A673 (cell line): ENCODE data around the gene CCDC40. TPM values are rescaled to one million over a fixed set of nuclear protein-coding genes. Genes with fewer than 3 reads are reported as not detected.

ENCODE experiments used
- BruUV-seq: library from RNA; stranded (reverse); fragments of 400-500 nt; replicated peaks from 2 replicates; lab custom pipeline; 2021; lab: Mats Ljungman, UMichigan
- CTCF ChIA-PET: fragments of 300-600 bp; sonication (Branson Sonifier 250); formaldehyde crosslinking; loops from one replicate; lab custom pipeline; 2022; ENCODE audit warnings: antibody characterized with exemption; lab: Charles Lee
- POLR2A ChIA-PET: fragments of 300-600 bp; sonication (Branson Sonifier 250); formaldehyde crosslinking; loops from one replicate; lab custom pipeline; 2022; ENCODE audit warnings: antibody characterized with exemption; ENCODE audit not compliant: low non-redundant PET; lab: Charles Lee
- DNase-seq: peaks from one replicate; pipeline ENCODE4 v3.0.0-alpha.2; 2015; ENCODE audit warnings: low spot score
- H3K27ac ChIP-seq: fragments of 200-600 bp; sonication (generic); 2 replicates; pipeline ENCODE4 v1.5.1; 2016; ENCODE audit warnings: mixed run types, low read depth, mild to moderate bottlenecking, mixed read lengths, antibody characterized with exemption, low read length; ENCODE audit not compliant: poor library complexity, severe bottlenecking
- H3K27me3 ChIP-seq: fragments of 200-600 bp; sonication (generic); replicated peaks from 2 replicates; pipeline ENCODE4 v1.6.1; 2017; ENCODE audit warnings: mixed run types, low read depth, mild to moderate bottlenecking, mixed read lengths, antibody characterized with exemption, low read length; ENCODE audit not compliant: insufficient read depth, poor library complexity
- H3K36me3 ChIP-seq: fragments of 200-600 bp; sonication (generic); 2 replicates; pipeline ENCODE4 v1.6.1; 2016; ENCODE audit warnings: mixed run types, mild to moderate bottlenecking, mixed read lengths, antibody characterized with exemption, low read length; ENCODE audit not compliant: insufficient read depth, poor library complexity, severe bottlenecking
- H3K4me1 ChIP-seq: fragments of 200-600 bp; sonication (generic); 2 replicates; pipeline ENCODE4 v1.6.1; 2017; ENCODE audit warnings: mixed run types, mild to moderate bottlenecking, mixed read lengths, antibody characterized with exemption, low read length; ENCODE audit not compliant: insufficient read depth, poor library complexity, severe bottlenecking
- H3K4me3 ChIP-seq: fragments of 200-600 bp; sonication (generic); 2 replicates; pipeline ENCODE4 v1.5.1; 2016; ENCODE audit warnings: low read depth, mixed run types, mild to moderate bottlenecking, mixed read lengths, low read length; ENCODE audit not compliant: poor library complexity, severe bottlenecking
- H3K9me3 ChIP-seq: fragments of 200-600 bp; sonication (generic); 2 replicates; pipeline ENCODE4 v1.6.1; 2016; ENCODE audit warnings: mixed run types, low read depth, mild to moderate bottlenecking, mixed read lengths, antibody characterized with exemption, low read length; ENCODE audit not compliant: poor library complexity, severe bottlenecking
- EZH2 ChIP-seq: fragments of 200-600 bp; sonication (generic); IDR thresholded peaks from 2 replicates; pipeline ENCODE4 v1.6.1; 2017; ENCODE audit warnings: borderline replicate concordance, low read depth, mild to moderate bottlenecking, mixed read lengths, antibody characterized with exemption, low read length; ENCODE audit not compliant: poor library complexity, severe bottlenecking
- intact Hi-C: fragments of 100-400 bp; cut with micrococcal nuclease; formaldehyde crosslinking; loops from one replicate; pipeline ENCODE4 v1.10.0; 2022; ENCODE audit not compliant: unreplicated experiment
- total RNA-seq: library from RNA; stranded (reverse); gene quantifications from 2 replicates; pipeline ENCODE4 v1.2.3, GENCODE V29; 2021
- TF ChIP-seq, protein P1 (sequence below): fragments of 300-800, 200-600 bp; sonication (generic); conservative IDR thresholded peaks from 2 replicates; pipeline ENCODE4 v1.5.1; 2017; ENCODE audit warnings: low read depth, mild to moderate bottlenecking, antibody characterized with exemption, low read length, moderate library complexity, mixed read lengths

Gene CCDC40
- total RNA-seq, 1 experiment from 2014 or later = 3.5 TPM

GRCh38 chr17:80007939-80008338 is 28.5 kb upstream of the CCDC40 start:
- Histone ChIP-seq H3K4me3 (no peak overlapping the region), H3K27me3 (no peaks in the 10 kb centered on the region), H3K9me3 (no peaks in the 10 kb centered on the region), H3K27ac (no peak overlapping the region), H3K4me1 (no peaks in the 10 kb centered on the region), H3K36me3 (peaks cover 10% of the 10 kb centered on the region)
- ChIA-PET POLR2A (no interaction called here), CTCF (interaction anchor here (0.6 to 1.8 kb wide), 5 partner anchors 9 to 173 kb away, joined by 3 to 11 read pairs (median 3); no protein-coding TSS in a partner anchor)
- no TSS peak for BruUV-seq
- TF ChIP-seq, protein P1, sequence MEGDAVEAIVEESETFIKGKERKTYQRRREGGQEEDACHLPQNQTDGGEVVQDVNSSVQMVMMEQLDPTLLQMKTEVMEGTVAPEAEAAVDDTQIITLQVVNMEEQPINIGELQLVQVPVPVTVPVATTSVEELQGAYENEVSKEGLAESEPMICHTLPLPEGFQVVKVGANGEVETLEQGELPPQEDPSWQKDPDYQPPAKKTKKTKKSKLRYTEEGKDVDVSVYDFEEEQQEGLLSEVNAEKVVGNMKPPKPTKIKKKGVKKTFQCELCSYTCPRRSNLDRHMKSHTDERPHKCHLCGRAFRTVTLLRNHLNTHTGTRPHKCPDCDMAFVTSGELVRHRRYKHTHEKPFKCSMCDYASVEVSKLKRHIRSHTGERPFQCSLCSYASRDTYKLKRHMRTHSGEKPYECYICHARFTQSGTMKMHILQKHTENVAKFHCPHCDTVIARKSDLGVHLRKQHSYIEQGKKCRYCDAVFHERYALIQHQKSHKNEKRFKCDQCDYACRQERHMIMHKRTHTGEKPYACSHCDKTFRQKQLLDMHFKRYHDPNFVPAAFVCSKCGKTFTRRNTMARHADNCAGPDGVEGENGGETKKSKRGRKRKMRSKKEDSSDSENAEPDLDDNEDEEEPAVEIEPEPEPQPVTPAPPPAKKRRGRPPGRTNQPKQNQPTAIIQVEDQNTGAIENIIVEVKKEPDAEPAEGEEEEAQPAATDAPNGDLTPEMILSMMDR = no peak
- TF ChIP-seq EZH2 = no peak
- intact Hi-C loops = no loop called here
- no peak for DNase-seq

GRCh38 chr17:80008383-80008840 is 28.0 kb upstream of the CCDC40 start:
- DNase-seq = peak; percentile 74
- no TSS peak for BruUV-seq
- intact Hi-C loops = no loop called here

DNA sequence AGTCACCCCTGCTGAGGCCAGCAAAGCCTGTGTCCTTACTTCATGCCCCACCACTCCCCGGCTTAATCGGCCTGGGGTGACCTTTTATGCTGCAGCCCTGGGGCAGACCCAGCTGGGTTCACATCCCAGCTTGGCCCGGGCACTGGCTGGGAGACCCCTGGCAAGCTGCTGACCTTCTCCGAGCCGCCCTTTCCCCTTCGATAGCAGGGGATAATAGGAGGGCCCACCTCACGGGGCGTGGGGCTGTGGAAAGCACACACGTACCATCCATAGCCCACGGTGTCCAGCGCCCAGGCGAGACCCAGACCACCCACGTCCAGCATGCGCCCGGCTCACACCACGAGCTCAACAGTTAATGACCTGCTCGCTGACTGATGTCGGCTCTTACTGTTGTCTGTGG is 27.6 kb upstream of the CCDC40 start:
- POLR2A ChIA-PET = no interaction called here
- no peak for TF ChIP-seq EZH2
- TF ChIP-seq, protein P1 = no peak
- Histone ChIP-seq H3K9me3 (no peaks in the 10 kb centered on the region), H3K4me1 (no peaks in the 10 kb centered on the region), H3K36me3 (peaks cover 16% of the 10 kb centered on the region), H3K27ac (no peak overlapping the region), H3K4me3 (no peak overlapping the region), H3K27me3 (no peaks in the 10 kb centered on the region)
- DNase-seq = no peak
- CTCF ChIA-PET = interaction anchor here (0.6 to 1.8 kb wide), 6 partner anchors 9 to 174 kb away, joined by 3 to 11 read pairs (median 3); no protein-coding TSS in a partner anchor
- BruUV-seq = no TSS peak
- intact Hi-C loops = no loop called here

More at GRCh38 chr17:80008383-80008840, 28.0 kb upstream of the CCDC40 start:
- ChIA-PET CTCF (interaction anchor here (0.6 to 1.8 kb wide), 7 partner anchors 9 to 173 kb away, joined by 3 to 11 read pairs (median 3); no protein-coding TSS in a partner anchor), POLR2A (no interaction called here)
- Histone ChIP-seq H3K4me3 (no peak overlapping the region), H3K27ac (no peak overlapping the region), H3K4me1 (no peaks in the 10 kb centered on the region), H3K9me3 (no peaks in the 10 kb centered on the region), H3K36me3 (peaks cover 15% of the 10 kb centered on the region), H3K27me3 (no peaks in the 10 kb centered on the region)
- TF ChIP-seq, protein P1 = peak; percentile 98
- TF ChIP-seq EZH2 = no peak
